ENCODE results near the gene GTF3C1. TPM values are rescaled to one million over a fixed set of nuclear protein-coding genes. Genes with fewer than 3 reads are reported as not detected.
"Not testable (repeated sequence)": the region's sequence is repeated elsewhere in the genome, so short reads cannot be mapped to it uniquely, and the experiment has no call there.

GTF3C1 gene
- total RNA-seq = 108 and 135 TPM in 2 replicates
- polyA plus RNA-seq (2012) = 58.5 TPM

- DNase-seq (ENCODE audit: low read depth) = peak; percentile 99
Measured at GRCh38 chr16:27549746-27550581, at the start of gene GTF3C1, which contains the start of gene KATNIP. TSS of gene GTF3C1 (minus strand) at chr16:27549913. CDS start at chr16:27549890, 23 bp downstream. TSS of gene KATNIP (plus strand) at chr16:27550144. CDS start at chr16:27550171, 27 bp downstream.

GRCh38 chr16:27598931-27599565, 49.3 kb upstream of the GTF3C1 start:
- peak; percentile 59 for DNase-seq (ENCODE audit: low read depth)

- DNase-seq (ENCODE audit: low read depth) = peak; percentile 16
Measured at GRCh38 chr16:27598220-27598619, 48.5 kb upstream of the GTF3C1 start.

GRCh38 chr16:27597361-27597760, 47.6 kb upstream of the GTF3C1 start:
- DNase-seq (ENCODE audit: low read depth) = no peak

GRCh38 chr16:27596411-27596810, 46.7 kb upstream of the GTF3C1 start:
- DNase-seq (ENCODE audit: low read depth) = no peak

- no peak for DNase-seq (ENCODE audit: low read depth)
Measured at GRCh38 chr16:27595993-27596392, 46.3 kb upstream of the GTF3C1 start.

- no peak for DNase-seq (ENCODE audit: low read depth)
Measured at GRCh38 chr16:27595475-27595874, 45.8 kb upstream of the GTF3C1 start.

- no peak for DNase-seq (ENCODE audit: low read depth)
Measured at GRCh38 chr16:27591837-27592236, 42.1 kb upstream of the GTF3C1 start.

- DNase-seq (ENCODE audit: low read depth) = no peak
Measured at GRCh38 chr16:27588057-27588456, 38.3 kb upstream of the GTF3C1 start.

- no peak for DNase-seq (ENCODE audit: low read depth)
Measured at GRCh38 chr16:27586711-27587110, 37.0 kb upstream of the GTF3C1 start.

GRCh38 chr16:27585200-27585599, 35.5 kb upstream of the GTF3C1 start:
- DNase-seq (ENCODE audit: low read depth) = no peak

- no peak for DNase-seq (ENCODE audit: low read depth)
Measured at GRCh38 chr16:27583634-27584033, 33.9 kb upstream of the GTF3C1 start.

GRCh38 chr16:27582883-27583282, 33.2 kb upstream of the GTF3C1 start:
- no peak for DNase-seq (ENCODE audit: low read depth)

- no peak for DNase-seq (ENCODE audit: low read depth)
Measured at GRCh38 chr16:27579087-27579980, 29.6 kb upstream of the GTF3C1 start.

- peak; percentile 67 for DNase-seq (ENCODE audit: low read depth)
Measured at GRCh38 chr16:27576729-27577128, 27.0 kb upstream of the GTF3C1 start.

- DNase-seq (ENCODE audit: low read depth) = no peak
Measured at GRCh38 chr16:27572711-27573110, 23.0 kb upstream of the GTF3C1 start.

- DNase-seq (ENCODE audit: low read depth) = no peak
Measured at GRCh38 chr16:27571433-27572326, 22.0 kb upstream of the GTF3C1 start.

- DNase-seq (ENCODE audit: low read depth) = not testable (repeated sequence)
Measured at GRCh38 chr16:27570986-27571385, 21.3 kb upstream of the GTF3C1 start.

GRCh38 chr16:27568077-27568476, 18.4 kb upstream of the GTF3C1 start:
- no peak for DNase-seq (ENCODE audit: low read depth)

GRCh38 chr16:27566417-27566816, 16.7 kb upstream of the GTF3C1 start:
- no peak for DNase-seq (ENCODE audit: low read depth)

All from myocyte (in vitro differentiated cells).